ENCODE measurements around the gene GAMT. TPM values are rescaled to one million over a fixed set of nuclear protein-coding genes. Genes with fewer than 3 reads are reported as not detected.
A peak's percentile ranks its signal among the peaks of the same experiment; 100 is the strongest.

Gene GAMT
- total and polyA plus RNA-seq, 2 of the 13 experiments (the other 11 are each of a cell fraction or from before 2014, with no cell fraction given), result 115 to 124 TPM

DNA sequence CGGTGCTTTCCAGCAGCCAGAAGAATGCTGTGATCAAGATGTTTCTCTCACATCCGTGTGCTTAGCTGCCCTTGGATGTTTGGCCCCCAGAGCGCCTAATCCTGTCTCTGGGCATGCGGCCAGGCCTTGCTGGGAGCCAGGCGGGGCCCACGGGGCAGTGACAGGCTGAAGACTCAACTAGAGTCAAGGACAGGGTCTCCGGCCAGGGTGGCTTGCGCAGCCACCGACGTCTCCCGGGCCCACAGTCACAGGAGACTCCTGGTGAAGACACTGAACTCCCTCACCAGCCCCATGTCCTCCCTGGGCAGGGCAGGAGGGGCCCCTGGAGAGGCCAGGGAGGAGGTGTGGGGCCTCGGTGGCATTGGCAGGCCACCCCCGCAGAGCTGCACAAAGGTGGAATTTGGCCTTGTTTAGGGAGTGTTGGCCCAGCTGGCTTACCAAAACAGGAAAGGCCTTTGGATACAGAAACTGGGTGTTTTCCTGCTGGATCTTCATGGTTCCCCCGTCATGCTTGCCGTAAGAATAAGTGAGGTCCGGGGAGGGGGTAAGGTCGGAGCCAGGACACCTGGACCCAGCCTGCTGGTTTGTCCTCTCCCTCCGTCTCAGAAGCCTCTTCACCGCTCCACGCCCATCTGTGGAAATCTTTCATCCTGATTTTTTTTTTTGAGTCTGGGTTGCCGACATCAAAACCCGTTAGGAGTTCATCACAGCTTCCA lies 27.6 kb downstream of the GAMT start (continued):
- TF ChIP-seq, protein P1, sequence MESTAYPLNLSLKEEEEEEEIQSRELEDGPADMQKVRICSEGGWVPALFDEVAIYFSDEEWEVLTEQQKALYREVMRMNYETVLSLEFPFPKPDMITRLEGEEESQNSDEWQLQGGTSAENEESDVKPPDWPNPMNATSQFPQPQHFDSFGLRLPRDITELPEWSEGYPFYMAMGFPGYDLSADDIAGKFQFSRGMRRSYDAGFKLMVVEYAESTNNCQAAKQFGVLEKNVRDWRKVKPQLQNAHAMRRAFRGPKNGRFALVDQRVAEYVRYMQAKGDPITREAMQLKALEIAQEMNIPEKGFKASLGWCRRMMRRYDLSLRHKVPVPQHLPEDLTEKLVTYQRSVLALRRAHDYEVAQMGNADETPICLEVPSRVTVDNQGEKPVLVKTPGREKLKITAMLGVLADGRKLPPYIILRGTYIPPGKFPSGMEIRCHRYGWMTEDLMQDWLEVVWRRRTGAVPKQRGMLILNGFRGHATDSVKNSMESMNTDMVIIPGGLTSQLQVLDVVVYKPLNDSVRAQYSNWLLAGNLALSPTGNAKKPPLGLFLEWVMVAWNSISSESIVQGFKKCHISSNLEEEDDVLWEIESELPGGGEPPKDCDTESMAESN (CRISPR knock-in tag; conservative IDR thresholded peaks at IDR 0.05), result peak; percentile 60
- TF ChIP-seq DPF2 (CRISPR knock-in tag; IDR thresholded peaks at IDR 0.05; ENCODE audit: borderline replicate concordance, low read depth) (peak; percentile 68), ZNF264 (CRISPR knock-in tag; IDR thresholded peaks at IDR 0.05) (peak; percentile 89), NR1H2 (CRISPR knock-in tag; IDR thresholded peaks at IDR 0.05; ENCODE audit: borderline replicate concordance, low read depth) (no peak), ZNF713 (CRISPR knock-in tag; IDR thresholded peaks at IDR 0.05) (no peak), ZZZ3 (CRISPR knock-in tag; IDR thresholded peaks at IDR 0.05; ENCODE audit: borderline replicate concordance) (0 out of 2 replicates have a peak, but pooled peaks have one; percentile 32), CBX1 (IDR thresholded peaks at IDR 0.05; ENCODE audit: low read depth) (no peak), ZNF557 (CRISPR knock-in tag; IDR thresholded peaks at IDR 0.05) (no peak), ZNF224 (CRISPR knock-in tag; IDR thresholded peaks at IDR 0.05) (no peak), KDM6A (CRISPR knock-in tag; IDR thresholded peaks at IDR 0.05; ENCODE audit: low read depth) (peak; percentile 69), MTA1 (CRISPR knock-in tag; IDR thresholded peaks at IDR 0.05; ENCODE audit: borderline replicate concordance) (peak; percentile 95; the same call in 1 of the 2 replicates), PHB2 (IDR thresholded peaks at IDR 0.05; ENCODE audit: partially characterized antibody) (no peak), IKZF1 (IDR thresholded peaks at IDR 0.05) (no peak), ZNF256 (CRISPR knock-in tag; conservative IDR thresholded peaks at IDR 0.05) (peak; percentile 51; the same call in 1 of the 2 replicates), ZNF619 (CRISPR knock-in tag; IDR thresholded peaks at IDR 0.05) (no peak), YEATS2 (CRISPR knock-in tag; IDR thresholded peaks at IDR 0.05; ENCODE audit: borderline replicate concordance) (0 out of 2 replicates have a peak, but pooled peaks have one; percentile 24)
- TF ChIP-seq, protein P2, sequence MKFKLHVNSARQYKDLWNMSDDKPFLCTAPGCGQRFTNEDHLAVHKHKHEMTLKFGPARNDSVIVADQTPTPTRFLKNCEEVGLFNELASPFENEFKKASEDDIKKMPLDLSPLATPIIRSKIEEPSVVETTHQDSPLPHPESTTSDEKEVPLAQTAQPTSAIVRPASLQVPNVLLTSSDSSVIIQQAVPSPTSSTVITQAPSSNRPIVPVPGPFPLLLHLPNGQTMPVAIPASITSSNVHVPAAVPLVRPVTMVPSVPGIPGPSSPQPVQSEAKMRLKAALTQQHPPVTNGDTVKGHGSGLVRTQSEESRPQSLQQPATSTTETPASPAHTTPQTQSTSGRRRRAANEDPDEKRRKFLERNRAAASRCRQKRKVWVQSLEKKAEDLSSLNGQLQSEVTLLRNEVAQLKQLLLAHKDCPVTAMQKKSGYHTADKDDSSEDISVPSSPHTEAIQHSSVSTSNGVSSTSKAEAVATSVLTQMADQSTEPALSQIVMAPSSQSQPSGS (CRISPR knock-in tag; IDR thresholded peaks at IDR 0.05), result peak; percentile 83; the same call in 1 of the 2 replicates
- TF ChIP-seq, protein P3, sequence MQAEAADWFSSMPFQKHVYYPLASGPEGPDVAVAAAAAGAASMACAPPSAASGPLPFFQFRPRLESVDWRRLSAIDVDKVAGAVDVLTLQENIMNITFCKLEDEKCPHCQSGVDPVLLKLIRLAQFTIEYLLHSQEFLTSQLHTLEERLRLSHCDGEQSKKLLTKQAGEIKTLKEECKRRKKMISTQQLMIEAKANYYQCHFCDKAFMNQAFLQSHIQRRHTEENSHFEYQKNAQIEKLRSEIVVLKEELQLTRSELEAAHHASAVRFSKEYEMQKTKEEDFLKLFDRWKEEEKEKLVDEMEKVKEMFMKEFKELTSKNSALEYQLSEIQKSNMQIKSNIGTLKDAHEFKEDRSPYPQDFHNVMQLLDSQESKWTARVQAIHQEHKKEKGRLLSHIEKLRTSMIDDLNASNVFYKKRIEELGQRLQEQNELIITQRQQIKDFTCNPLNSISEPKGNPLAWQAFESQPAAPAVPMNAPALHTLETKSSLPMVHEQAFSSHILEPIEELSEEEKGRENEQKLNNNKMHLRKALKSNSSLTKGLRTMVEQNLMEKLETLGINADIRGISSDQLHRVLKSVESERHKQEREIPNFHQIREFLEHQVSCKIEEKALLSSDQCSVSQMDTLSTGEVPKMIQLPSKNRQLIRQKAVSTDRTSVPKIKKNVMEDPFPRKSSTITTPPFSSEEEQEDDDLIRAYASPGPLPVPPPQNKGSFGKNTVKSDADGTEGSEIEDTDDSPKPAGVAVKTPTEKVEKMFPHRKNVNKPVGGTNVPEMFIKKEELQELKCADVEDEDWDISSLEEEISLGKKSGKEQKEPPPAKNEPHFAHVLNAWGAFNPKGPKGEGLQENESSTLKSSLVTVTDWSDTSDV (CRISPR knock-in tag; IDR thresholded peaks at IDR 0.05), result no peak
- TF ChIP-seq, protein P4, sequence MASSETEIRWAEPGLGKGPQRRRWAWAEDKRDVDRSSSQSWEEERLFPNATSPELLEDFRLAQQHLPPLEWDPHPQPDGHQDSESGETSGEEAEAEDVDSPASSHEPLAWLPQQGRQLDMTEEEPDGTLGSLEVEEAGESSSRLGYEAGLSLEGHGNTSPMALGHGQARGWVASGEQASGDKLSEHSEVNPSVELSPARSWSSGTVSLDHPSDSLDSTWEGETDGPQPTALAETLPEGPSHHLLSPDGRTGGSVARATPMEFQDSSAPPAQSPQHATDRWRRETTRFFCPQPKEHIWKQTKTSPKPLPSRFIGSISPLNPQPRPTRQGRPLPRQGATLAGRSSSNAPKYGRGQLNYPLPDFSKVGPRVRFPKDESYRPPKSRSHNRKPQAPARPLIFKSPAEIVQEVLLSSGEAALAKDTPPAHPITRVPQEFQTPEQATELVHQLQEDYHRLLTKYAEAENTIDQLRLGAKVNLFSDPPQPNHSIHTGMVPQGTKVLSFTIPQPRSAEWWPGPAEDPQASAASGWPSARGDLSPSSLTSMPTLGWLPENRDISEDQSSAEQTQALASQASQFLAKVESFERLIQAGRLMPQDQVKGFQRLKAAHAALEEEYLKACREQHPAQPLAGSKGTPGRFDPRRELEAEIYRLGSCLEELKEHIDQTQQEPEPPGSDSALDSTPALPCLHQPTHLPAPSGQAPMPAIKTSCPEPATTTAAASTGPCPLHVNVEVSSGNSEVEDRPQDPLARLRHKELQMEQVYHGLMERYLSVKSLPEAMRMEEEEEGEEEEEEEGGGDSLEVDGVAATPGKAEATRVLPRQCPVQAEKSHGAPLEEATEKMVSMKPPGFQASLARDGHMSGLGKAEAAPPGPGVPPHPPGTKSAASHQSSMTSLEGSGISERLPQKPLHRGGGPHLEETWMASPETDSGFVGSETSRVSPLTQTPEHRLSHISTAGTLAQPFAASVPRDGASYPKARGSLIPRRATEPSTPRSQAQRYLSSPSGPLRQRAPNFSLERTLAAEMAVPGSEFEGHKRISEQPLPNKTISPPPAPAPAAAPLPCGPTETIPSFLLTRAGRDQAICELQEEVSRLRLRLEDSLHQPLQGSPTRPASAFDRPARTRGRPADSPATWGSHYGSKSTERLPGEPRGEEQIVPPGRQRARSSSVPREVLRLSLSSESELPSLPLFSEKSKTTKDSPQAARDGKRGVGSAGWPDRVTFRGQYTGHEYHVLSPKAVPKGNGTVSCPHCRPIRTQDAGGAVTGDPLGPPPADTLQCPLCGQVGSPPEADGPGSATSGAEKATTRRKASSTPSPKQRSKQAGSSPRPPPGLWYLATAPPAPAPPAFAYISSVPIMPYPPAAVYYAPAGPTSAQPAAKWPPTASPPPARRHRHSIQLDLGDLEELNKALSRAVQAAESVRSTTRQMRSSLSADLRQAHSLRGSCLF (CRISPR knock-in tag; IDR thresholded peaks at IDR 0.05; ENCODE audit: borderline replicate concordance), result peak; percentile 54; the same call in 1 of the 2 replicates

Data from HepG2 (cell line).